HFF-Myc (cell line): Measurements from ENCODE around the gene LRRC37B.
"Not testable (repeated sequence)": the region's sequence is repeated elsewhere in the genome, so short reads cannot be mapped to it uniquely, and the experiment has no call there.

ENCODE experiments used
- DNase-seq: peaks from one replicate; pipeline ENCODE4 v3.0.0-alpha.2; 2011; ENCODE audit warnings: low read depth; ENCODE audit errors: extremely low read depth
- H3K4me3 ChIP-seq: replicated peaks from 2 replicates; pipeline ENCODE4 v1.5.1; 2011; ENCODE audit warnings: low read depth, mild to moderate bottlenecking, control low read depth, low read length
- CTCF ChIP-seq: IDR thresholded peaks from 2 replicates; pipeline ENCODE4 v1.5.1; 2012; ENCODE audit warnings: mild to moderate bottlenecking, low read depth, low read length, control low read depth; ENCODE audit errors: missing control alignments

The LRRC37B gene

DNA sequence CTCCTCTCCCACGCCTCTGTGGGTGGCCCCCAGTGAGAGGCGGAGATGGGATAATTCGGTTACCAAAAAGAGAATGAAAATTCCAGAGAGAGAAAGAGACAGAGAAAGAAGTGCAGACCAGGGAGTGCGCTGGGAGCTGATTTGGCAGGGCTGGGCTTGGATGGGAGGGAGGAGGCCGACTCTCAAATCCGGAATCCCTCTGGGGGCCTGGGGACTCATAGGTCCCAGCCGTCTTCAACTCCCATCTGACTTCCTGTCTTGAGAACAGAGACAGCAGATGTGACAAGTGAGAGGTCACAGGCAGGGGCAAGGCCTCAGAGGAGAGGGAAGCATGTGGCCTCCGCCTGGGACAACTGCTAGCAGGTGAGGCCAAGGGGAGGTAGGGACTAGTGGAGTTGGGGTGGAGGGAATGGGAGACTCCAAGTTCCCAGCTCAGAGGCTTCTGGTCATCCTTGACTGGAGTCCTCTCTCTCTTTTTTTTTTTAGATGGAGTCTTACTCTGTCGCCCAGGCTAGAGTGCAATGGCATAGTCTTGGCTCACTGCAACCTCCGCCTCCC lies 59.0 kb downstream of the LRRC37B start:
- H3K4me3 ChIP-seq, DNase-seq: not testable (repeated sequence)

GRCh38 chr17:32066863-32067642 lies 59.9 kb downstream of the LRRC37B start:
- not testable (repeated sequence) for H3K4me3 ChIP-seq, DNase-seq
- peak; percentile 20 for TF ChIP-seq CTCF

DNA sequence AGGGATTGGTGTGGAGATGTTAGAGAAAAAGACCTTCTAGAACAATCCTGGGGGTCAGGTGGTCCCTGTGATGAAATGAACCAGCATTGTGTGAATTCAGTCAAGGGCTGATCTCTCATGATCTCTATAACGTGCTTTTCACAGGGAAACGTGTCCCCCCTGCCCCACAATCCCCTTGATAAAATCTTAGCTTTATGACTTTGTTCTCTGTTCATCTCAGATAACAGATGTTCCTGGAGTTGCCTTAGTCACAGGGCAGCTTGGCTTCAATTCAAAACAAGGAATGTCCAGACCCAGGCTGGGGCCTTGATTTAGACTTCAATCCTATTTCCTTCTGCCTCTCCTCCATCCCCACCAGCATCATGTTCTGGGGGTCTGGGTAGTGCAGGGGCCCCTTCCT lies 61.9 kb downstream of the LRRC37B start:
- H3K4me3 ChIP-seq, DNase-seq: not testable (repeated sequence)

- not testable (repeated sequence) for DNase-seq, H3K4me3 ChIP-seq
These were observed 64.8 kb downstream of the LRRC37B start for GRCh38 chr17:32071961-32072360.

- H3K4me3 ChIP-seq, DNase-seq: not testable (repeated sequence)
These were observed 65.9 kb downstream of the LRRC37B start for GRCh38 chr17:32073131-32073530.

- not testable (repeated sequence) for H3K4me3 ChIP-seq
- peak; percentile 41 for DNase-seq
These were observed 72.6 kb downstream of the LRRC37B start for GRCh38 chr17:32079753-32080152.

- H3K4me3 ChIP-seq: peak overlapping the region; percentile 22
These were observed 76.4 kb downstream of the LRRC37B start for GRCh38 chr17:32083550-32083979.

DNA sequence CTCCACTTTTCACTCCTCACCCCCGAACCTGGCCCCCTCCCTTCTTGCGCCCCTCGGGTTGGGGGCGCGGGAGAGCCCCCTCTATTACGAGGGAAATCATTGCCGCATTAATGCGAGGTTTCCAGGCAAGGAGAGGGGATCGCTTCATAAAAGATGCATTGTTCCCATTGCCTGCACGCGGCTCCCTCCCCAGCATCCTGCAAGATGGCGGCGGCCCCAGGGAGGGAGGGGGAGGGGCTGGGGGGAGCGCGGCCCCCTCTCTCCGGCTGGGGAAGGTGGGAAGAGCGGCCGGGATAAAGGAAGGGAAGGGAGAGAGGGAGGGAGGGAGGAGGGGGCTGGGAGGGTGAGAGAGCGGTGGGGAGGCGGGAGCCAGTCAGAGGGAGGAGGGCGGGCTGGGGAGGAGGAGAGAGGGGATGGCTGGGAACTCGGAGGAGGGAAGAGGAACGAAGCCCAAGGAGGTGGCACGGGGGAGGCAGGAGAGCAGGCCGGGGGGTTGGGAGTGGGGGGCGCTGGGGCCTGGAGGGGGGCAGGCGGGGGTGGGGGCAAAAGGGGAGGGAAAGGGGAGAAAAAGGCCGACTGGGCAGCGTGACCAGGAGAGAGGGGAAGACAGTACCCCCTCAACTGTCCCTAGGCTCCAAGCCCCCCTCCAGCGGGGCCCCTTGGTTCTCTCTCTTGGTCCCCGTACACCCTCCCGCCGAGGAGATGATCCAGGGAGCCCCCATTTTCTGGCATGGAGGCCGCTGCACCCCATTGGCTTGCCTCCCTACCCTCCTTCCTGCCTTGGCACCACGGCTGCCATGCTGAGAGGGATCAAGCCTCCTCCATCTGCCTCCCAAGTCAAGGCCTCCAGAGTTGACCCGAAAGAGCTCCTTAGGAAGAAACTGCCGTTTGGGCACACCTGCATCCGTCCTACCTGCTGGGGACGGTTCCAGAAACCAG lies 77.1 kb downstream of the LRRC37B start:
- H3K4me3 ChIP-seq: peak overlapping the region; percentile 22
- not testable (repeated sequence) for DNase-seq

More at GRCh38 chr17:32083550-32083979, 76.4 kb downstream of the LRRC37B start:
- not testable (repeated sequence) for DNase-seq

- DNase-seq, H3K4me3 ChIP-seq: not testable (repeated sequence)
These were observed 78.0 kb downstream of the LRRC37B start for GRCh38 chr17:32084942-32085829.

DNA sequence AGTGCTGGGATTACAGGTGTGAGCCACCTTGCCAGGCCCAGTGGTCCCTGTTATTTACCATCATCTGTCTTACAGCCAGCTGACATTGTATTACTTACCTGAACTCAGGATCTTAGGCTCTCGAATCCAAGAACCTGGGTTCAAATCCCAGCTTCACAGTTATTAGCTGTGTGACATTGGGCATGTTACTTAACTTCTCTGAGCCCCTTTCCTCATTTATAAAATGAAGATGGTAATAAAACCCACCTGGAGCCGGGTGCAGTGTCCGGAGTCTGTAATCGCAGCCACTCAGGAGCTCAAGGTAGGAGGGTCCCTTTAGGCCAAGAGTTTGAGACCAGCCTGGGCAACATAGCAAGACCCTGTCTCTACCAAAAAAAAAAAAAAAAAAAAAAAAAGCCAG lies 79.7 kb downstream of the LRRC37B start:
- not testable (repeated sequence) for H3K4me3 ChIP-seq, DNase-seq

GRCh38 chr17:32092062-32092461 lies 84.9 kb downstream of the LRRC37B start:
- not testable (repeated sequence) for DNase-seq, H3K4me3 ChIP-seq
